HepG2 (cell line): ENCODE measurements around the gene MAN1B1. TPM values are rescaled to one million over a fixed set of nuclear protein-coding genes. Genes with fewer than 3 reads are reported as not detected.

ENCODE experiments used
- AGO2 ChIP-seq: fragments of 200-400 bp; formaldehyde crosslinking; optimal IDR thresholded peaks from 2 replicates; pipeline ENCODE3; 2017; ENCODE audit warnings: mild to moderate bottlenecking, low read depth, low read length, moderate library complexity
- ARNTL ChIP-seq: sonication (generic); formaldehyde crosslinking; IDR thresholded peaks from 2 replicates; pipeline ENCODE4 v1.4.0; 2020; ENCODE audit warnings: mild to moderate bottlenecking, missing genetic modification reagents
- E2F1 ChIP-seq: sonication (generic); formaldehyde crosslinking; IDR thresholded peaks from 2 replicates; pipeline ENCODE4 v1.5.0; 2020; ENCODE audit warnings: missing genetic modification reagents
- ELF3 ChIP-seq: IDR thresholded peaks from 2 replicates; pipeline ENCODE4 v1.6.1; 2016; ENCODE audit warnings: missing genetic modification reagents, missing compliant biosample characterization
- FIP1L1 ChIP-seq: fragments of 200-400 bp; formaldehyde crosslinking; IDR thresholded peaks from 2 replicates; pipeline ENCODE4 v1.6.1; 2018; ENCODE audit warnings: low read depth, mild to moderate bottlenecking, low read length, moderate library complexity, borderline replicate concordance; ENCODE audit not compliant: insufficient read depth
- HOXA3 ChIP-seq: sonication (generic); formaldehyde crosslinking; IDR thresholded peaks from 2 replicates; pipeline ENCODE4 v1.5.0; 2020; ENCODE audit warnings: missing genetic modification reagents
- MAF1 ChIP-seq: sonication (generic); formaldehyde crosslinking; IDR thresholded peaks from 2 replicates; pipeline ENCODE4 v1.5.0; 2020; ENCODE audit warnings: missing genetic modification reagents, borderline replicate concordance
- NR0B2 ChIP-seq: sonication (generic); formaldehyde crosslinking; IDR thresholded peaks from 2 replicates; pipeline ENCODE4 v1.4.0; 2020; ENCODE audit warnings: mild to moderate bottlenecking, missing genetic modification reagents
- RFXAP ChIP-seq: sonication (generic); formaldehyde crosslinking; IDR thresholded peaks from 2 replicates; pipeline ENCODE4 v1.4.0; 2020; ENCODE audit warnings: missing genetic modification reagents, borderline replicate concordance
- SNAI1 ChIP-seq: sonication (generic); formaldehyde crosslinking; IDR thresholded peaks from 2 replicates; pipeline ENCODE4 v1.5.0; 2020; ENCODE audit warnings: mild to moderate bottlenecking, missing genetic modification reagents, borderline replicate concordance
- SOX5 ChIP-seq: IDR thresholded peaks from 2 replicates; pipeline ENCODE4 v1.6.1; 2016; ENCODE audit warnings: borderline replicate concordance
- ZNF331 ChIP-seq: sonication (generic); formaldehyde crosslinking; IDR thresholded peaks from 2 replicates; pipeline ENCODE4 v1.4.0; 2020; ENCODE audit warnings: missing genetic modification reagents
- ZNF557 ChIP-seq: sonication (generic); formaldehyde crosslinking; IDR thresholded peaks from 2 replicates; pipeline ENCODE4 v1.4.0; 2020; ENCODE audit warnings: missing genetic modification reagents
- ZNF839 ChIP-seq: sonication (generic); formaldehyde crosslinking; IDR thresholded peaks from 2 replicates; pipeline ENCODE4 v1.4.0; 2020; ENCODE audit warnings: missing genetic modification reagents, mild to moderate bottlenecking, borderline replicate concordance
- ZNF850 ChIP-seq: sonication (generic); formaldehyde crosslinking; conservative IDR thresholded peaks from 2 replicates; pipeline ENCODE4 v1.9.0; 2021; ENCODE audit warnings: mild to moderate bottlenecking, missing genetic modification reagents
- ZNF879 ChIP-seq: sonication (generic); formaldehyde crosslinking; IDR thresholded peaks from 2 replicates; pipeline ENCODE4 v1.8.1; 2023; ENCODE audit warnings: missing genetic modification reagents
- polyA plus RNA-seq, 8 experiments: library from polyadenylated mRNA; depleted of rRNA in 3 of 8; stranded (reverse) in 7 of 8; unstranded in 1 of 8; fragments of >200 nt; fragmentation: Illumina TruSeq in 4 of 8; extraction: Trizol in 4 of 8; gene quantifications; 2 replicates each; pipeline versions ENCODE4 v1.2.1 to v1.2.3, GENCODE V29; 2011 to 2016; ENCODE audit warnings: low read depth in 4 of 8, missing spikeins in 1 of 8, mixed read lengths in 1 of 8; ENCODE audit not compliant: insufficient read depth in 1 of 8
- total RNA-seq, 5 experiments: library from RNA; depleted of rRNA; stranded (reverse); fragments of >200 nt; fragmentation: Illumina TruSeq; extraction: Trizol; gene quantifications; 2 replicates each; pipeline ENCODE4 v1.2.3, GENCODE V29; 2016; ENCODE audit warnings: low read depth in 1 of 5
- TF ChIP-seq, protein P1 (sequence below): sonication (generic); formaldehyde crosslinking; IDR thresholded peaks from 2 replicates; pipeline ENCODE4 v1.4.0; 2020; ENCODE audit warnings: missing genetic modification reagents
- TF ChIP-seq, protein P2 (sequence below): sonication (generic); formaldehyde crosslinking; IDR thresholded peaks from 2 replicates; pipeline ENCODE4 v1.5.1; 2020; ENCODE audit warnings: mild to moderate bottlenecking, missing genetic modification reagents, moderate library complexity
- TF ChIP-seq, protein P3 (sequence below): sonication (generic); formaldehyde crosslinking; IDR thresholded peaks from 2 replicates; pipeline ENCODE4 v1.4.0; 2020; ENCODE audit warnings: mild to moderate bottlenecking, low read depth, missing genetic modification reagents

The MAN1B1 gene
- total and polyA plus RNA-seq, 2 of the 13 experiments (the other 11 are each of a cell fraction or from before 2014, with no cell fraction given), result 48.9 to 59.5 TPM

GRCh38 chr9:137054932-137055384 is 31.8 kb upstream of the MAN1B1 start (continued):
- TF ChIP-seq ZNF331 (CRISPR knock-in tag), result peak; percentile 35; the same call in 1 of the 2 replicates
- peak; percentile 36 for TF ChIP-seq E2F1 (CRISPR knock-in tag)
- TF ChIP-seq, protein P1, sequence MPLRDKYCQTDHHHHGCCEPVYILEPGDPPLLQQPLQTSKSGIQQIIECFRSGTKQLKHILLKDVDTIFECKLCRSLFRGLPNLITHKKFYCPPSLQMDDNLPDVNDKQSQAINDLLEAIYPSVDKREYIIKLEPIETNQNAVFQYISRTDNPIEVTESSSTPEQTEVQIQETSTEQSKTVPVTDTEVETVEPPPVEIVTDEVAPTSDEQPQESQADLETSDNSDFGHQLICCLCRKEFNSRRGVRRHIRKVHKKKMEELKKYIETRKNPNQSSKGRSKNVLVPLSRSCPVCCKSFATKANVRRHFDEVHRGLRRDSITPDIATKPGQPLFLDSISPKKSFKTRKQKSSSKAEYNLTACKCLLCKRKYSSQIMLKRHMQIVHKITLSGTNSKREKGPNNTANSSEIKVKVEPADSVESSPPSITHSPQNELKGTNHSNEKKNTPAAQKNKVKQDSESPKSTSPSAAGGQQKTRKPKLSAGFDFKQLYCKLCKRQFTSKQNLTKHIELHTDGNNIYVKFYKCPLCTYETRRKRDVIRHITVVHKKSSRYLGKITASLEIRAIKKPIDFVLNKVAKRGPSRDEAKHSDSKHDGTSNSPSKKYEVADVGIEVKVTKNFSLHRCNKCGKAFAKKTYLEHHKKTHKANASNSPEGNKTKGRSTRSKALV (CRISPR knock-in tag), result 0 out of 2 replicates have a peak, but pooled peaks have one; percentile 48
- TF ChIP-seq HOXA3 (CRISPR knock-in tag), result peak; percentile 27; the same call in 1 of the 2 replicates
- peak; percentile 12; the same call in 1 of the 2 replicates for TF ChIP-seq ELF3 (CRISPR knock-in tag)
- peak; percentile 16; the same call in 1 of the 2 replicates for TF ChIP-seq ARNTL (CRISPR knock-in tag)
- TF ChIP-seq AGO2, result peak; percentile 82
- TF ChIP-seq, protein P2, sequence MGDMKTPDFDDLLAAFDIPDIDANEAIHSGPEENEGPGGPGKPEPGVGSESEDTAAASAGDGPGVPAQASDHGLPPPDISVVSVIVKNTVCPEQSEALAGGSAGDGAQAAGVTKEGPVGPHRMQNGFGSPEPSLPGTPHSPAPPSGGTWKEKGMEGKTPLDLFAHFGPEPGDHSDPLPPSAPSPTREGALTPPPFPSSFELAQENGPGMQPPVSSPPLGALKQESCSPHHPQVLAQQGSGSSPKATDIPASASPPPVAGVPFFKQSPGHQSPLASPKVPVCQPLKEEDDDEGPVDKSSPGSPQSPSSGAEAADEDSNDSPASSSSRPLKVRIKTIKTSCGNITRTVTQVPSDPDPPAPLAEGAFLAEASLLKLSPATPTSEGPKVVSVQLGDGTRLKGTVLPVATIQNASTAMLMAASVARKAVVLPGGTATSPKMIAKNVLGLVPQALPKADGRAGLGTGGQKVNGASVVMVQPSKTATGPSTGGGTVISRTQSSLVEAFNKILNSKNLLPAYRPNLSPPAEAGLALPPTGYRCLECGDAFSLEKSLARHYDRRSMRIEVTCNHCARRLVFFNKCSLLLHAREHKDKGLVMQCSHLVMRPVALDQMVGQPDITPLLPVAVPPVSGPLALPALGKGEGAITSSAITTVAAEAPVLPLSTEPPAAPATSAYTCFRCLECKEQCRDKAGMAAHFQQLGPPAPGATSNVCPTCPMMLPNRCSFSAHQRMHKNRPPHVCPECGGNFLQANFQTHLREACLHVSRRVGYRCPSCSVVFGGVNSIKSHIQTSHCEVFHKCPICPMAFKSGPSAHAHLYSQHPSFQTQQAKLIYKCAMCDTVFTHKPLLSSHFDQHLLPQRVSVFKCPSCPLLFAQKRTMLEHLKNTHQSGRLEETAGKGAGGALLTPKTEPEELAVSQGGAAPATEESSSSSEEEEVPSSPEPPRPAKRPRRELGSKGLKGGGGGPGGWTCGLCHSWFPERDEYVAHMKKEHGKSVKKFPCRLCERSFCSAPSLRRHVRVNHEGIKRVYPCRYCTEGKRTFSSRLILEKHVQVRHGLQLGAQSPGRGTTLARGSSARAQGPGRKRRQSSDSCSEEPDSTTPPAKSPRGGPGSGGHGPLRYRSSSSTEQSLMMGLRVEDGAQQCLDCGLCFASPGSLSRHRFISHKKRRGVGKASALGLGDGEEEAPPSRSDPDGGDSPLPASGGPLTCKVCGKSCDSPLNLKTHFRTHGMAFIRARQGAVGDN (CRISPR knock-in tag), result peak; percentile 70; the same call in 1 of the 2 replicates
- 0 out of 2 replicates have a peak, but pooled peaks have one; percentile 45 for TF ChIP-seq ZNF879 (CRISPR knock-in tag)
- peak; percentile 51; the same call in 1 of the 2 replicates for TF ChIP-seq RFXAP (CRISPR knock-in tag)
- no peak for TF ChIP-seq FIP1L1
- no peak for TF ChIP-seq SOX5 (CRISPR knock-in tag)
- no peak for TF ChIP-seq ZNF557 (CRISPR knock-in tag)
- TF ChIP-seq MAF1, result no peak
- no peak for TF ChIP-seq NR0B2 (CRISPR knock-in tag)
- no peak for TF ChIP-seq SNAI1 (CRISPR knock-in tag)
- no peak for TF ChIP-seq ZNF839 (CRISPR knock-in tag)
- TF ChIP-seq ZNF850 (CRISPR knock-in tag), result no peak
- TF ChIP-seq, protein P3, sequence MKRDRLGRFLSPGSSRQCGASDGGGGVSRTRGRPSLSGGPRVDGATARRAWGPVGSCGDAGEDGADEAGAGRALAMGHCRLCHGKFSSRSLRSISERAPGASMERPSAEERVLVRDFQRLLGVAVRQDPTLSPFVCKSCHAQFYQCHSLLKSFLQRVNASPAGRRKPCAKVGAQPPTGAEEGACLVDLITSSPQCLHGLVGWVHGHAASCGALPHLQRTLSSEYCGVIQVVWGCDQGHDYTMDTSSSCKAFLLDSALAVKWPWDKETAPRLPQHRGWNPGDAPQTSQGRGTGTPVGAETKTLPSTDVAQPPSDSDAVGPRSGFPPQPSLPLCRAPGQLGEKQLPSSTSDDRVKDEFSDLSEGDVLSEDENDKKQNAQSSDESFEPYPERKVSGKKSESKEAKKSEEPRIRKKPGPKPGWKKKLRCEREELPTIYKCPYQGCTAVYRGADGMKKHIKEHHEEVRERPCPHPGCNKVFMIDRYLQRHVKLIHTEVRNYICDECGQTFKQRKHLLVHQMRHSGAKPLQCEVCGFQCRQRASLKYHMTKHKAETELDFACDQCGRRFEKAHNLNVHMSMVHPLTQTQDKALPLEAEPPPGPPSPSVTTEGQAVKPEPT (CRISPR knock-in tag), result no peak
